AG10803 (cell line): ENCODE data around the gene NAP1L1.
"Not testable (repeated sequence)": the region's sequence is repeated elsewhere in the genome, so short reads cannot be mapped to it uniquely, and the experiment has no call there.

Experiments
- DNase-seq: peaks from one replicate; pipeline ENCODE4 v3.0.0; 2010; ENCODE audit warnings: low read depth
- H3K4me3 ChIP-seq: 2 replicates; pipeline ENCODE4 v1.5.1; 2011; ENCODE audit warnings: mild to moderate bottlenecking, low read length, control low read depth
- CTCF ChIP-seq: conservative IDR thresholded peaks from 2 replicates; pipeline ENCODE4 v1.5.1; 2011; ENCODE audit warnings: mild to moderate bottlenecking, low read length, control low read depth, inconsistent platforms

NAP1L1 gene

GRCh38 chr12:75990189-75990912 lies 94.1 kb downstream of the NAP1L1 start:
- no peak for DNase-seq
- H3K4me3 ChIP-seq = no peak overlapping the region
- no peak for TF ChIP-seq CTCF

GRCh38 chr12:75987709-75988108 lies 96.8 kb downstream of the NAP1L1 start:
- DNase-seq, H3K4me3 ChIP-seq: not testable (repeated sequence)
